H9 (cell line): ENCODE measurements around the gene TSHZ1. TPM values are rescaled to one million over a fixed set of nuclear protein-coding genes. Genes with fewer than 3 reads are reported as not detected.

ENCODE experiments used
- DNase-seq: peaks from one replicate; pipeline ENCODE4 v3.0.0-alpha.2; 2017
- H2AFZ ChIP-seq: one replicate; pipeline ENCODE4 v1.6.1; 2013; ENCODE audit warnings: mild to moderate bottlenecking, low read length, control low read depth, moderate library complexity
- H2AK5ac ChIP-seq: 2 replicates; pipeline ENCODE4 v1.6.1; 2013; ENCODE audit warnings: low read length, control low read depth, mixed read lengths; ENCODE audit not compliant: insufficient read length
- H2BK120ac ChIP-seq: one replicate; pipeline ENCODE4 v1.6.1; 2013; ENCODE audit warnings: low read depth, mild to moderate bottlenecking, low read length, control low read depth, inconsistent platforms; ENCODE audit not compliant: poor library complexity, severe bottlenecking
- H2BK12ac ChIP-seq: 2 replicates; pipeline ENCODE4 v1.6.1; 2013; ENCODE audit warnings: low read length, control low read depth, mixed read lengths, low read depth; ENCODE audit not compliant: insufficient read length
- H2BK15ac ChIP-seq: 2 replicates; pipeline ENCODE4 v1.6.1; 2013; ENCODE audit warnings: low read depth, low read length, control low read depth
- H2BK20ac ChIP-seq: one replicate; pipeline ENCODE4 v1.6.1; 2013; ENCODE audit warnings: low read depth, mild to moderate bottlenecking, low read length, control low read depth, inconsistent platforms; ENCODE audit not compliant: poor library complexity, severe bottlenecking
- H2BK5ac ChIP-seq: 2 replicates; pipeline ENCODE4 v1.6.1; 2013; ENCODE audit warnings: low read length, control low read depth, mixed read lengths; ENCODE audit not compliant: insufficient read length
- H3K14ac ChIP-seq: 2 replicates; pipeline ENCODE4 v1.6.1; 2013; ENCODE audit warnings: low read length, control low read depth; ENCODE audit not compliant: insufficient read depth
- H3K18ac ChIP-seq: 2 replicates; pipeline ENCODE4 v1.6.1; 2013; ENCODE audit warnings: low read depth, mild to moderate bottlenecking, mixed read lengths, low read length, control low read depth; ENCODE audit not compliant: insufficient read length
- H3K23ac ChIP-seq: 2 replicates; pipeline ENCODE4 v1.6.1; 2013; ENCODE audit warnings: low read length, control low read depth, mixed read lengths, low read depth; ENCODE audit not compliant: insufficient read length
- H3K23me2 ChIP-seq: 2 replicates; pipeline ENCODE4 v1.6.1; 2013; ENCODE audit warnings: low read depth, mild to moderate bottlenecking, mixed read lengths, low read length, control low read depth; ENCODE audit not compliant: insufficient read length, poor library complexity, severe bottlenecking
- H3K27ac ChIP-seq: 2 replicates; pipeline ENCODE4 v1.5.1; 2013; ENCODE audit warnings: low read length, control low read depth, mixed read lengths, low read depth; ENCODE audit not compliant: insufficient read length
- H3K27me3 ChIP-seq: 2 replicates; pipeline ENCODE4 v1.6.1; 2013; ENCODE audit warnings: low read length, control low read depth, inconsistent platforms; ENCODE audit not compliant: insufficient read depth
- H3K4ac ChIP-seq: 2 replicates; pipeline ENCODE4 v1.6.1; 2013; ENCODE audit warnings: low read depth, mild to moderate bottlenecking, control low read depth, inconsistent platforms, low read length, moderate library complexity
- H3K4me1 ChIP-seq: 2 replicates; pipeline ENCODE4 v1.6.1; 2013; ENCODE audit warnings: low read length, control low read depth, inconsistent platforms; ENCODE audit not compliant: insufficient read depth
- H3K4me2 ChIP-seq: 2 replicates; pipeline ENCODE4 v1.6.1; 2013; ENCODE audit warnings: low read length, control low read depth, mixed read lengths; ENCODE audit not compliant: insufficient read length, insufficient read depth
- H3K56ac ChIP-seq: 2 replicates; pipeline ENCODE4 v1.6.1; 2013; ENCODE audit warnings: low read depth, mild to moderate bottlenecking, mixed read lengths, low read length, control low read depth; ENCODE audit not compliant: insufficient read length
- H3K79me1 ChIP-seq: 2 replicates; pipeline ENCODE4 v1.6.1; 2013; ENCODE audit warnings: low read depth, mild to moderate bottlenecking, moderate library complexity, low read length, control low read depth, inconsistent platforms; ENCODE audit not compliant: insufficient read depth, poor library complexity, severe bottlenecking
- H3K79me2 ChIP-seq: 2 replicates; pipeline ENCODE4 v1.6.1; 2013; ENCODE audit warnings: low read length, control low read depth, inconsistent platforms; ENCODE audit not compliant: insufficient read depth
- H3K9ac ChIP-seq: 2 replicates; pipeline ENCODE4 v1.6.1; 2013; ENCODE audit warnings: low read length, control low read depth, mixed read lengths; ENCODE audit not compliant: insufficient read length; ENCODE audit errors: extremely low read depth
- H3K9me3 ChIP-seq: one replicate; pipeline ENCODE4 v1.6.1; 2013; ENCODE audit warnings: low read depth, low read length, inconsistent platforms; ENCODE audit not compliant: control insufficient read depth
- H3T11ph ChIP-seq: one replicate; pipeline ENCODE4 v1.6.1; 2013; ENCODE audit warnings: mild to moderate bottlenecking, low read length, control low read depth, inconsistent platforms
- H4K20me1 ChIP-seq: one replicate; pipeline ENCODE4 v1.6.1; 2013; ENCODE audit not compliant: control insufficient read depth, insufficient read length, insufficient read depth
- H4K5ac ChIP-seq: 2 replicates; pipeline ENCODE4 v1.6.1; 2013; ENCODE audit warnings: low read depth, mild to moderate bottlenecking, mixed read lengths, low read length, control low read depth; ENCODE audit not compliant: insufficient read length
- H4K8ac ChIP-seq: replicated peaks from 2 replicates; pipeline ENCODE4 v1.6.1; 2013; ENCODE audit warnings: low read length, control low read depth, mixed read lengths, low read depth; ENCODE audit not compliant: insufficient read length
- H4K91ac ChIP-seq: 2 replicates; pipeline ENCODE4 v1.6.1; 2013; ENCODE audit warnings: low read depth, mild to moderate bottlenecking, moderate library complexity, mixed read lengths, low read length, control low read depth; ENCODE audit not compliant: insufficient read length
- H3K27ac Mint-ChIP-seq, 3 experiments: 2 replicates in 2 of 3; 3 replicates in 1 of 3; pipeline ENCODE4 v1.8.0; 2020 to 2021; ENCODE audit warnings: mixed read lengths in 3 of 3, mild to moderate bottlenecking in 1 of 3, moderate library complexity in 1 of 3
- H3K27me3 Mint-ChIP-seq: 2 replicates; pipeline ENCODE4 v1.8.0; 2021; ENCODE audit warnings: low read depth, mild to moderate bottlenecking, moderate library complexity, mixed read lengths
- H3K36me3 Mint-ChIP-seq, 3 experiments: 2 replicates in 2 of 3; 3 replicates in 1 of 3; pipeline ENCODE4 v1.8.0; 2020 to 2021; ENCODE audit warnings: low read depth in 3 of 3, mixed read lengths in 3 of 3; ENCODE audit not compliant: insufficient read depth in 1 of 3
- H3K4me1 Mint-ChIP-seq, 2 experiments: 2 replicates each; pipeline ENCODE4 v1.8.0; 2020; ENCODE audit warnings: mixed read lengths in 2 of 2
- H3K4me3 Mint-ChIP-seq, 2 experiments: 2 replicates in 1 of 2; 3 replicates in 1 of 2; pipeline ENCODE4 v1.8.0; 2020 to 2021; ENCODE audit warnings: mild to moderate bottlenecking in 2 of 2, mixed read lengths in 2 of 2, moderate library complexity in 1 of 2
- H3K9me3 Mint-ChIP-seq, 2 experiments: 2 replicates in 1 of 2; 3 replicates in 1 of 2; pipeline ENCODE4 v1.8.0; 2020; ENCODE audit warnings: mild to moderate bottlenecking in 2 of 2, mixed read lengths in 2 of 2, moderate library complexity in 1 of 2
- CTCF ChIP-seq: fragments of 200-600 bp; sonication (generic); conservative IDR thresholded peaks from 3 replicates; pipeline ENCODE4 v1.8.0; 2021; ENCODE audit warnings: antibody characterized with exemption, mild to moderate bottlenecking
- WGBS: extraction: QIAGEN DNeasy Blood & Tissue Kit; methylation state at CpG from one replicate; pipeline ENCODE4 v1.1.7; 2013; ENCODE audit warnings: missing lambda C conversion rate, low lambda C conversion rate, mixed read lengths; ENCODE audit not compliant: insufficient read length; ENCODE audit errors: extremely low coverage; 5-methylcytosine and 5-hydroxymethylcytosine counted together
- total RNA-seq: library from RNA; stranded (reverse); gene quantifications from 2 replicates; pipeline ENCODE4 v1.2.1, GENCODE V29; 2021

Gene TSHZ1
- total RNA-seq, 1 experiment from 2014 or later: 0.15 TPM

GRCh38 chr18:75216212-75216910 is 5.8 kb downstream of the TSHZ1 start:
- Histone ChIP-seq H4K8ac (no peak overlapping the region), H3K4ac (no peak overlapping the region), H2BK20ac (no peak overlapping the region), H2AFZ (no peak overlapping the region), H4K20me1 (no peaks in the 10 kb centered on the region), H3K23ac (no peak overlapping the region), H3K27me3 (peaks cover 10% of the 10 kb centered on the region; the same call in 1 of the 2 replicates), H3K79me2 (no peaks in the 10 kb centered on the region), H3K14ac (no peak overlapping the region), H3K27ac (no peak overlapping the region), H4K91ac (no peak overlapping the region), H3K9me3 (no peaks in the 10 kb centered on the region), H3K4me2 (no peak overlapping the region), H4K5ac (no peak overlapping the region), H3K9ac (no peak overlapping the region), H3K23me2 (no peaks in the 10 kb centered on the region), H3K56ac (no peak overlapping the region), H2BK120ac (no peak overlapping the region), H3T11ph (no peak overlapping the region), H3K18ac (no peak overlapping the region), H2AK5ac (no peak overlapping the region), H2BK12ac (no peak overlapping the region), H3K79me1 (no peaks in the 10 kb centered on the region), H2BK5ac (no peak overlapping the region), H3K4me1 (no peaks in the 10 kb centered on the region), H2BK15ac (no peak overlapping the region)
- H3K9me3 Mint-ChIP-seq: no peaks in the 10 kb centered on the region
- no peak overlapping the region for H3K27ac Mint-ChIP-seq
- DNase-seq: no peak
- no CpG with 5 or more reads among the region's 7 CpGs for WGBS
- H3K4me1 Mint-ChIP-seq: peaks cover 7 to 13% of the 10 kb centered on the region in 2 experiments
- H3K27me3 Mint-ChIP-seq: peaks cover 37% of the 10 kb centered on the region
- TF ChIP-seq CTCF: no peak
- no peaks in the 10 kb centered on the region for H3K36me3 Mint-ChIP-seq
- no peak overlapping the region for H3K4me3 Mint-ChIP-seq
